ENCODE data around the gene SLC22A5. TPM values are rescaled to one million over a fixed set of nuclear protein-coding genes. Genes with fewer than 3 reads are reported as not detected.

The SLC22A5 gene
- total and polyA plus RNA-seq, 10 of the 15 experiments (the other 5 are each of a cell fraction or from before 2014, with no cell fraction given) = 1.1 to 4.4 (median 2.3) TPM

GRCh38 chr5:132424167-132424880 lies 54.8 kb downstream of the SLC22A5 start:
- 7% methylated on average over 3 of the region's 3 CpGs for WGBS (ENCODE audit: insufficient coverage, insufficient replicate concordance, low lambda C conversion rate, missing lambda C conversion rate)

More at GRCh38 chr5:132424167-132424880, 54.8 kb downstream of the SLC22A5 start:
- DNase-seq (ENCODE audit: low read depth, low spot score) (no peak), FAIRE-seq (no peak), ATAC-seq (no peak)
- no peaks in the 10 kb centered on the region for H3K27me3 ChIP-seq (replicated peaks in 1 of 2; ENCODE audit: control insufficient read depth in 2 of 2, insufficient read depth in 2 of 2, low read length in 1 of 2)
- BruUV-seq (replicated peaks) = no TSS peak
- peak overlapping the region; percentile 77 for H3K4me2 ChIP-seq (ENCODE audit: control insufficient read depth, insufficient read depth)
- in situ Hi-C loops (cut with MboI) = loop anchor here (5.0 kb wide), 1 partner anchor 48 kb away; no protein-coding TSS in a partner anchor
- H3K4me3 ChIP-seq = peak overlapping the region; percentile 45
- H4K20me1 ChIP-seq (ENCODE audit: control insufficient read depth, insufficient read depth) = no peaks in the 10 kb centered on the region
- RAD21 ChIA-PET (ENCODE audit: unreplicated experiment) = interaction anchor here (0.5 to 12.5 kb wide), 9 partner anchors 8 to 1712 kb away, joined by 3 to 453 read pairs (median 52); partner anchors contain the start of gene IRF1
- H3K4me1 ChIP-seq (ENCODE audit: control insufficient read depth, insufficient read depth, low read length) = peaks cover 93% of the 10 kb centered on the region
- peaks cover 86% of the 10 kb centered on the region for H3K79me2 ChIP-seq (ENCODE audit: control insufficient read depth, insufficient read depth, low read length)
- peaks cover 11 to 18% of the 10 kb centered on the region in 2 experiments; a peak in 3 of 4 replicates for H3K36me3 ChIP-seq (ENCODE audit: control insufficient read depth in 2 of 2, insufficient read depth in 2 of 2, low read length in 1 of 2)
- H2AFZ ChIP-seq (ENCODE audit: control insufficient read depth, low read depth, low read length) = no peak overlapping the region
- SMC1A ChIA-PET (ENCODE audit: uncharacterized antibody, unreplicated experiment) = interaction anchor here (1.2 to 18.8 kb wide), 9 partner anchors 10 to 75 kb away, joined by 5 to 300 read pairs (median 88); partner anchors contain the start of gene IRF1
- peak overlapping the region; percentile 94 for H3K27ac ChIP-seq (ENCODE audit: control insufficient read depth, insufficient read depth)
- CTCF ChIA-PET = interaction anchor here (0.8 to 11.0 kb wide), 14 partner anchors 9 to 103 kb away, joined by 3 to 184 read pairs (median 14); partner anchors contain the start of gene IRF1
- no peak; the same call in 1 of the 2 replicates for TF ChIP-seq ZBTB4 (CRISPR knock-in tag; IDR thresholded peaks at IDR 0.05)
- TF ChIP-seq ZNF687 (IDR thresholded peaks at IDR 0.05) = peak; percentile 14
- intact Hi-C loops (cut with micrococcal nuclease; ENCODE audit: unreplicated experiment) = loop anchor here (5.0 kb wide), 1 partner anchor 238 kb away; no protein-coding TSS in a partner anchor
- H3K9me3 ChIP-seq (replicated peaks; ENCODE audit: control insufficient read depth, insufficient read depth, low read length) = no peaks in the 10 kb centered on the region
- POLR2A ChIA-PET = interaction anchor here (0.7 to 11.2 kb wide), 8 partner anchors 8 to 264 kb away, joined by 3 to 389 read pairs (median 32); partner anchors contain the start of gene IRF1
- H3K9ac ChIP-seq (ENCODE audit: control insufficient read depth, insufficient read depth, low read length) = peak overlapping the region; percentile 75

Data from GM12878 (cell line).